NOMO-1 treated with DMSO at 0.1 percent for 48 hours (cell line): ENCODE results near the gene MKLN1.
"Not testable (repeated sequence)": the region's sequence is repeated elsewhere in the genome, so short reads cannot be mapped to it uniquely, and the experiment has no call there.

ENCODE experiments used
- DNase-seq: peaks from one replicate; lab custom pipeline; 2025; ENCODE audit not compliant: unreplicated experiment; lab: John Stamatoyannopoulos, UW

MKLN1 gene

GRCh38 chr7:131307627-131308026 is 20.0 kb upstream of the MKLN1 start:
- no peak for DNase-seq

- DNase-seq = no peak
Measured at GRCh38 chr7:131312838-131313237, 14.8 kb upstream of the MKLN1 start.

DNA sequence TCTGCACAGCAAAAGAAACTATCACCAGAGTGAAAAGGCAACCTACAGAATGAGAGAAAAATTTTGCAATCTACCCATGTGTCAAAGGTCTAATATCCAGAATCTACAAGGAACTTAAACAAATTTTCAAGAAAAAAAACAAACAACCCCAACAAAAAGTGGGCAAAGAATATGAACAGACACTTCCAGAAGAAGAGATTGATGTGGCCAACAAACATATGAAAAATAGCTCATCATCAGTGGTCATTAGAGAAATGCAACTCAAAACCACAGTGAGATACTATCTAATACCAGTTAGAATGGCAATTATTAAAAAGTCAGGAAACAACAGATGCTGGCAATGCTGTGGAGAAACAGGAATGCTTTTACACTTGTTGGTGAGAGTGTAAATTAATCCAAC is 7.1 kb upstream of the MKLN1 start:
- no peak for DNase-seq

GRCh38 chr7:131321656-131322055 is 6.0 kb upstream of the MKLN1 start:
- DNase-seq = no peak

DNA sequence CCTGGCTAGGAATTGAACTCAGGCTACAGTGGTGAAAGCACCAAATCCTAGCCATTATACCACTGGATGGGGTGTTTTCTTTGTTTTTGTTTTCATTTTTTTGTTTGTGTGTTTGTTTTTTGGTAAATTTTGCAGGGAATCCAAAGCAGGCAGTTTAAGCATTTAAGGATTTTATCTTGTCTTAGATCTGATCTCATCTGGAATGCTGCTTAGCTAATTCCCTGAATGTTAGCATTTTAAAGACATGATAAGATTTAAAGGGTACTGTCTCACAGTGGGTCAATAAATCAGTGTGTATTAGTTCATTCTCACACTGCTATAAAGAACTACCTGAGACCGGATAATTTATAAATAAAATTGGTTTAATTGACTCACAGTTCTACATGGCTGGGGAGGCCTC is 5.6 kb upstream of the MKLN1 start:
- no peak for DNase-seq

- DNase-seq = no peak
Measured at GRCh38 chr7:131322861-131323260, 4.8 kb upstream of the MKLN1 start.

DNA sequence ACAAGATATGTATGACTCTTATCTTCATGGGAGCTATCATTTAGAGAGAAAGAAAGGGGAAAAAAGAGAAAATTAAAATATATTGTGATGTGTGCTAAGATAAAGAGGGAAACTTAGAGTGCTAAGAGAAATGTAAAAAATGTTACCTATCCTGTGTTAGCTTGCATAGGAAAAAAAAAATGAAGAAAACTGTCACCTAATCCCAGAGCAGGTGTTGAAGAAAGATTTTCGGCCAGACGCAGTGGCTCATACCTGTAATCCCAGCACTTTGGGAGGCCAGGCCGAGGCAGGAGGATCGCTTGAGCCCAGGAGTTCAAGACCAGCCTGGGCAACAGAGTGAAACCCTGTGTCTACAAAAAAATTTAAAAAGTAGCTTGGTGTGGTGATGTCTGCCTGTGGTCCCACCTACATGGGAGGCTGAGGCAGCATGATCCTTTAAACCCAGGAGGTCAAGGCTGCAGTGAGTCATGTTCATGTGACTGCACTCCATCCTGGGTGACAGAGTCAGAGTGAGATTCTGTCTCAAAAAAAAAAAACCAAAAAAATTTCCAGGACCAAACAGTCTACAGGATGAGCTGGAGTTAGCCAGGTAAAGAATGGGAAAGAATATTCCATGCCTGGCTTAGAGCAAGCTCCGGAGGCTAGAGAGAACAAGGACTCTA is 2.4 kb upstream of the MKLN1 start:
- DNase-seq = no peak

- no peak for DNase-seq
Measured at GRCh38 chr7:131326576-131326975, 1.1 kb upstream of the MKLN1 start.

- no peak for DNase-seq
Measured at GRCh38 chr7:131327049-131327625, 539 bp upstream of the MKLN1 start.

DNA sequence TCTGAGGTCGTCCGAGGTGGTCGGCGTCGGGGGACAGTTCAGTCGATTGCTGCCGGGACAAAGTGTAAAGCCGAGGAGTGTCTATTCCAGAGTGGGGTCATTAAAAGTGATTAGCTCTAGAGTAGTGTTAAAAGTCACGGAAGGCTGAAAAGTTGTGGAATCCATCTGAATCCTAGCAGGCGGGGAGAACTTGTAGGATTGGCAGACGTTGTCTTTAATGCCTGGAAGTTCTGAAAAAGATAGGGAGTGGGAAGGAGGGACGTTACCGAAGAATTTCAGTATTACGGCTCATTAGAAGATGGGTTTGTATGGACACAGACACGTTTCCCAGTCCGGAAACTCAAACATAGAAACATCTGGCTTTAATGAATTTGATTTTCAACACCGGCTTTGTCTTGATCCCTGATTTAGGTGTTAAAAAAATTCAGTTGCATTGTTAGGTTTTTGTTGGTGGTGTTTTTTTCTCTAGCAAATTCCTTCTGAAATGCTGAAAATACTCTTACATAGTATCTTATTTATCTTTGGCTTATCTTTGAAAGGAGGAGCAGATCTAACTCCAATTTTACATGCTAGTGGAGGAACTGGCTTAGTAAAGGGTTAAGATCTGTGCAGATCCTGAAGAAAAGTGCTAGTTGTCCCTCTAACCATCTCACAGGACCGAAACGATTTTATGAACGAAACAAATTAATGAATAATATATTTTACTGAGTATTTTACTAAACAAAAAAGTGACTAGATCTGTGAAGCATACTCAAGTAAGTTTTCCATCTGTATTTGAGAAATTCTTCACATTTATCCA is 900 bp downstream of the MKLN1 start:
- DNase-seq = no peak

DNA sequence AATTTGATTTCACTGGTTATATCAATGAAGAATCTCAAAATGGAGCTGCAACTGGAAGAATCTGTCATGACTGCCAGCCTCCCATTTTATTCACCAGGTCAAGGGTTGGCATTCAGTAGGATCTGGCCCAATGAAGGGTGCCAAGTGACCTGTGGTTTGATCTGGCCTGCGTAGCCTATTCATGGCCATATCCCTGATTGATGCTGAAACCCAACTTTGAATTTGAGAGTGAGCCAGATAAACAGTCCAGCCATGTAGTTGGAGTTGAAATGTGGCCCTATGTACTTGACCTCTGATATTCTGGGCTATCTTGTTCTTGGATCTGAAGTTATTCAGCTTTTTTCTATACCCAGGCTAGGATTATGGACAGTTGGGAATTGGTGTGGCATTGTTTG is 1.5 kb downstream of the MKLN1 start:
- DNase-seq = no peak

- DNase-seq = no peak
Measured at GRCh38 chr7:131330299-131330698, 2.6 kb downstream of the MKLN1 start.

- DNase-seq = no peak
Measured at GRCh38 chr7:131331806-131332205, 4.1 kb downstream of the MKLN1 start.

DNA sequence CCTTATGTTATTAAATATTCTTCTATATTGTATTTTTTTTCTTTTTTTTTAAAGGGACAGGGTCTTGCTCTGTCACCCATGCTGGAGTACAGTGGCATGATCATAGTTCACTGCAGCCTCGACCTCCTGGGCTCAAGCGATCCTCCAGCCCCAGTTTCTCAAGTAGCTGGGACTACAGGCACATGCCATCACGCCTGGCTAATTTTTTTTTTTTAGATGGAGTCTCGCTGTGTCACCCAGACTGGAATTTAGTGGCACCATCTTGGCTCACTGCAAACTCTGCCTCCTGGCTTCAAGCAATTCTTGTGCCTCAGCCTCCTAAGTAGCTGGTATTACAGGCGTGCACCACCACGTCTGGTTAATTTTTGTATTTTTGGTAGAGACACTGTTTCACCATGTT is 5.1 kb downstream of the MKLN1 start:
- DNase-seq = not testable (repeated sequence)

GRCh38 chr7:131335639-131336381 is 8.1 kb downstream of the MKLN1 start:
- no peak for DNase-seq

DNA sequence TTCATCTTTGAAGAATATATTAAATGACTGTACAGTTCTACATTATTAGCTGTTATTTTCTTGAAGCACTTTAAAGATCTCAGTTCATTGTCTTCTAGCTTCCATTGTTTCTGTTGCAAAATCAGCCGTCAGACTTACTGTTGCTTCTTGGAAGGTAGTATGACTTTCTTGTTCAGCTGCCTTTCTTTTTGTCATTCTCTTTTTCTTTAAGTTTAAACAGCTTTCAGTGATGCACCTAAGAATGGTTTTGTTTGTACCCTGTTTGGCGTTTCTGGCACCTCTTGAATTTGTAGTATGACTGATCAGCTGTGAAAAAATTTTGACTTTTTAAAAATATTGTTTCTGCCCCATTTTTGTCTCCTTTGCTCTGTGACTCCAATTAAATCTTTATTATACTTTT is 9.3 kb downstream of the MKLN1 start:
- no peak for DNase-seq

- no peak for DNase-seq
Measured at GRCh38 chr7:131338173-131338572, 10.5 kb downstream of the MKLN1 start.

DNA sequence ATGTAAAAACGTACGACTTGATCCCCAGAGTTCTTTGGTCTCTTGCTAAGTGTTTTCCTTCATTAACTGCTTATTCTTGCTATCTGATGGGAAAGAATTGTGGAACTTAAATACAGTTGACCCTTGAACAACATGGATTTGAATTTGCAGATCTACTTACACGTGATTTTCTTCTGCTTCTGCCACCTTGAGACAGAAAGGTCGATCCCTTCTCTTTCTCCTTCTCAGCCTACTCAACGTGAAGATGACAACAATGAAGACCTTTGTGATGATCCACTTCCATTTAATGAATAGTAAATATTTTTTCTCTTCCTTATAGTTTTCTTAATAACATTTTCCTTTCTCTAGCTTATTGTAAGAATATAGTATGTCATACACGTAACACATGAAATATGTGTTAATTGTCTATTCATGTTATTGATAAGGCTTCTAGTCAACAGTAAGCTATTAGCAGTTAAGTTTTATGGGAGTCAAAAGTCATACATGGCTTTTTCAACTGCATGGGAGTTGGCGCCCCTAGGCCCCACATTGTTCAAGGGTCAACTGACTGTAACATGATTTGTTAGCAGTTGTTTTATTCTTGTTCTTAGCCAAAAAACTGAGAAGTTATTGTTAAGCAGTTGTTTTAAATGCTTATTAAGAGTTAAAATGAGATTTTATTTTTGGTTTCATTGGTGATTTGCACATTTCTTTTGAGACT is 11.2 kb downstream of the MKLN1 start:
- no peak for DNase-seq

DNA sequence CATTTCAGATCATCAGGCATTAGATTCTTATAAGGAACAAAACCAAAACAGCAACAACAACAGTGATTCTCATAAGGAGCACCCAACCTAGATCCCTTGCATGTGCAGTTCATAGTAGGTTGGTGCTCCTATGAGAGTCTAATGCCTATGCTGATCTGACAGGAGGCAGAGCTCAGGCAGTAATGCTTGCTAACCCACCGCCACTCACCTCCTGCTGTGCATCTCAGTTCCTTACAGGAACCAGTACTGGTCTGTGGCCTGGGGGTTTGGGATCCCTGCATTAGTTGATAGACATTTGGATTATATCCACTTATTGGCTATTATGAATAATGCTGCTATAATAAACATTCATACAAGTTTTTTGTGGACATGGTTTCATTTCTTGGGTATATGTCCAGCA is 14.0 kb downstream of the MKLN1 start:
- DNase-seq = no peak

DNA sequence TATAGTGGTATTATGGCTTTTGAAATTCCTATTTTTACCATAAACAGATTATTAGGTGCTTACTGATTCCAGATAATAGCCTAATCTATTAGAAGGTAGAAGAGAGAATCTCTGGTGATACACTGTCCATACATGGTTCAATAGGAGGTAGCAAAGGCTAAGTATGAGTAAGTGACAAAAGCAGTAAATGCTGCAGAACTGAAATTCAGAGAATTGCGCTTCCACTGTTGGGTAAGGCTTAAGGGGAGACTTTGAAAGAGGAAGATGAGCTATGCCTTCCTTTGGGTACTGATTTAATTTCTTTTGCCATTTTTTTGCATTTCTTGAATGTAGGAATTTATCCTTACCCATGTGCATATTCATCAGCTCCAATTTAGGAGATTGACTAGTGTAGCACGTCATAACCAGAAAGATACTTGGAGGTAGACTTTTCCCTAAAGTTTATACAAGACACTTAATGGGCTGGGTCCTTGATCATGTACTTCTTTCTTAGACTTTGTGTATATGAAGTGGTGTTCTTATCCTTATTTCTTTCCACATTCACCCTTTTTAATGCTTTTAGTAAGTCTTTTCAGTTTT is 15.3 kb downstream of the MKLN1 start:
- peak; percentile 31 for DNase-seq
